HepG2 (cell line): ENCODE measurements around the gene TLCD3A. TPM values are rescaled to one million over a fixed set of nuclear protein-coding genes. Genes with fewer than 3 reads are reported as not detected.

Experiments
- ATAC-seq: fragments of 200-7000 bp; cut with Tn5 transposase; 3 replicates; pipeline ENCODE4 v1.9.1; 2020; ENCODE audit warnings: mild to moderate bottlenecking, moderate library complexity
- BruUV-seq: library from RNA; stranded (reverse); fragments of 400-500 nt; replicated peaks from 2 replicates; lab custom pipeline; 2021; lab: Mats Ljungman, UMichigan
- CTCF ChIA-PET: fragments of 300-600 bp; formaldehyde crosslinking; extraction: SDS; loops from one replicate; lab custom pipeline; 2021; ENCODE audit warnings: low total read pairs, inconsistent platforms, low intra/inter-chr PET ratio; lab: Yijun Ruan, JAX
- POLR2A ChIA-PET: fragments of 350-600 bp; sonication (Branson Sonifier 250); formaldehyde crosslinking; loops from one replicate; lab custom pipeline; 2020; ENCODE audit warnings: antibody characterized with exemption, inconsistent platforms; lab: Yijun Ruan, JAX
- DNase-seq: peaks from one replicate; pipeline ENCODE4 v3.0.0-alpha.2; 2015; ENCODE audit warnings: low spot score
- FAIRE-seq: peaks from 3 replicates; lab custom pipeline; 2011; peaks lifted over from hg19 to GRCh38; lab: Jason Lieb, UNC
- H2AFZ ChIP-seq: one replicate; pipeline ENCODE4 v1.6.1; 2011; ENCODE audit warnings: low read length, inconsistent platforms
- H3K27ac ChIP-seq: fragments of 300-600 bp; 3 replicates; pipeline ENCODE4 v1.8.0; 2011; ENCODE audit warnings: mixed run types, mild to moderate bottlenecking, mixed read lengths, low read length, inconsistent platforms; ENCODE audit not compliant: insufficient read depth; ENCODE audit errors: extremely low read length
- H3K27me3 ChIP-seq, 2 experiments: fragments of 200-600 bp in 1 of 2; 2 replicates in 1 of 2; 3 replicates in 1 of 2; pipeline versions ENCODE4 v1.6.0 to v1.8.0; 2011; ENCODE audit warnings: low read length in 2 of 2, mild to moderate bottlenecking in 2 of 2, moderate library complexity in 2 of 2, inconsistent platforms in 1 of 2; ENCODE audit not compliant: insufficient read depth in 2 of 2, control insufficient read depth in 1 of 2
- H3K36me3 ChIP-seq, 2 experiments: fragments of 200-600 bp in 1 of 2; replicated peaks in 1 of 2; 2 replicates in 1 of 2; 3 replicates in 1 of 2; pipeline versions ENCODE4 v1.5.1 to v1.8.0; 2011; ENCODE audit warnings: low read length in 2 of 2, inconsistent platforms in 1 of 2; ENCODE audit not compliant: insufficient read depth in 2 of 2, control insufficient read depth in 1 of 2
- H3K4me1 ChIP-seq: 2 replicates; pipeline ENCODE4 v1.5.1; 2012; ENCODE audit warnings: low read length, inconsistent platforms; ENCODE audit not compliant: insufficient read depth
- H3K4me2 ChIP-seq: 2 replicates; pipeline ENCODE4 v1.6.0; 2011; ENCODE audit warnings: low read depth, low read length, inconsistent platforms
- H3K4me3 ChIP-seq, 3 experiments: fragments of 200-600 bp in 1 of 3; sonication (generic), shearing (Covaris generic) in 1 of 3; replicated peaks in 1 of 3; 2 replicates each; pipeline ENCODE4 v1.5.1; 2011 to 2016; ENCODE audit warnings: low read length in 3 of 3, inconsistent platforms in 2 of 3, low read depth in 2 of 3, mild to moderate bottlenecking in 2 of 3, control low read depth in 1 of 3, mixed read lengths in 1 of 3; ENCODE audit not compliant: insufficient read depth in 1 of 3
- H3K79me2 ChIP-seq: one replicate; pipeline ENCODE4 v1.6.1; 2011; ENCODE audit warnings: low read length, inconsistent platforms; ENCODE audit not compliant: insufficient read depth
- H3K9ac ChIP-seq: 2 replicates; pipeline ENCODE4 v1.6.0; 2011; ENCODE audit warnings: mild to moderate bottlenecking, low read depth, low read length, inconsistent platforms; ENCODE audit not compliant: insufficient read depth
- H3K9me3 ChIP-seq: 2 replicates; pipeline ENCODE4 v1.5.1; 2012; ENCODE audit warnings: mild to moderate bottlenecking, low read length
- H4K20me1 ChIP-seq: 2 replicates; pipeline ENCODE4 v1.6.0; 2011; ENCODE audit warnings: inconsistent platforms, mild to moderate bottlenecking, low read length, moderate library complexity; ENCODE audit not compliant: insufficient read depth
- ATF1 ChIP-seq: IDR thresholded peaks from 2 replicates; pipeline ENCODE4 v1.6.1; 2016; ENCODE audit warnings: mild to moderate bottlenecking, control low read depth
- DBP ChIP-seq: sonication (generic); formaldehyde crosslinking; IDR thresholded peaks from 2 replicates; pipeline ENCODE4 v1.4.0; 2020; ENCODE audit warnings: missing genetic modification reagents; ENCODE audit errors: not compliant biosample characterization
- NKX3-1 ChIP-seq: sonication (generic); formaldehyde crosslinking; IDR thresholded peaks from 2 replicates; pipeline ENCODE4 v1.5.0; 2020; ENCODE audit warnings: missing genetic modification reagents
- POLR2A ChIP-seq, 2 experiments: IDR thresholded peaks; 2 replicates each; pipeline ENCODE4 v1.6.1; 2011; ENCODE audit warnings: low read depth in 2 of 2, low read length in 2 of 2, mild to moderate bottlenecking in 1 of 2, moderate library complexity in 1 of 2; ENCODE audit not compliant: insufficient read depth in 1 of 2
- REXO4 ChIP-seq: sonication (generic); formaldehyde crosslinking; IDR thresholded peaks from 2 replicates; pipeline ENCODE4 v1.8.0; 2022; ENCODE audit warnings: missing genetic modification reagents, mild to moderate bottlenecking, borderline replicate concordance
- SIN3A ChIP-seq: IDR thresholded peaks from 2 replicates; pipeline ENCODE4 v1.6.1; 2011; ENCODE audit warnings: low read depth, mild to moderate bottlenecking, control low read depth, low read length, borderline replicate concordance
- SRSF1 ChIP-seq: fragments of 200-400 bp; formaldehyde crosslinking; optimal IDR thresholded peaks from 2 replicates; pipeline ENCODE3; 2017; ENCODE audit warnings: mild to moderate bottlenecking, low read depth, low read length, moderate library complexity
- TBX2 ChIP-seq: sonication (generic); formaldehyde crosslinking; IDR thresholded peaks from 2 replicates; pipeline ENCODE4 v1.5.0; 2020; ENCODE audit warnings: missing genetic modification reagents, mild to moderate bottlenecking, borderline replicate concordance
- ZFP36 ChIP-seq: fragments of 150-350 bp; IDR thresholded peaks from 2 replicates; pipeline ENCODE4 v1.6.1; 2018; ENCODE audit warnings: borderline replicate concordance, low read length, low read depth; ENCODE audit not compliant: partially characterized antibody
- ZNF142 ChIP-seq: sonication (generic); formaldehyde crosslinking; IDR thresholded peaks from 2 replicates; pipeline ENCODE4 v1.4.0; 2020; ENCODE audit warnings: missing genetic modification reagents
- WGBS: methylation state at CpG from one replicate; pipeline ENCODE4 v1.1.6; 2017; ENCODE audit warnings: low lambda C conversion rate; 5-methylcytosine and 5-hydroxymethylcytosine counted together
- in situ Hi-C: cut with HindIII; loops from 2 replicates; pipeline ENCODE4 v1.10.0; 2017; ENCODE audit warnings: low pct_unique_long_range_greater_than_20kb; ENCODE audit not compliant: extremely low pct_ligation_motif_present
- intact Hi-C: fragments of 100-400 bp; cut with micrococcal nuclease; formaldehyde crosslinking; loops from one replicate; pipeline ENCODE4 v1.10.0; 2022; ENCODE audit not compliant: unreplicated experiment
- polyA plus RNA-seq, 8 experiments: library from polyadenylated mRNA; depleted of rRNA in 3 of 8; stranded (reverse) in 7 of 8; unstranded in 1 of 8; fragments of >200 nt; fragmentation: Illumina TruSeq in 4 of 8; extraction: Trizol in 4 of 8; gene quantifications; 2 replicates each; pipeline versions ENCODE4 v1.2.1 to v1.2.3, GENCODE V29; 2011 to 2016; ENCODE audit warnings: low read depth in 4 of 8, missing spikeins in 1 of 8, mixed read lengths in 1 of 8; ENCODE audit not compliant: insufficient read depth in 1 of 8
- total RNA-seq, 5 experiments: library from RNA; depleted of rRNA; stranded (reverse); fragments of >200 nt; fragmentation: Illumina TruSeq; extraction: Trizol; gene quantifications; 2 replicates each; pipeline ENCODE4 v1.2.3, GENCODE V29; 2016; ENCODE audit warnings: low read depth in 1 of 5
- TF ChIP-seq, protein P1 (sequence below): sonication (generic); formaldehyde crosslinking; conservative IDR thresholded peaks from 2 replicates; pipeline ENCODE4 v1.4.0; 2020; ENCODE audit warnings: missing genetic modification reagents
- TF ChIP-seq, protein P2 (sequence below): sonication (generic); formaldehyde crosslinking; IDR thresholded peaks from 2 replicates; pipeline ENCODE4 v1.4.0; 2020; ENCODE audit warnings: missing genetic modification reagents, borderline replicate concordance

Gene TLCD3A
- total and polyA plus RNA-seq, 2 of the 13 experiments (the other 11 are each of a cell fraction or from before 2014, with no cell fraction given), result 25.2 to 46.6 TPM

GRCh38 chr17:705863-706262, 26.5 kb upstream of the TLCD3A start:
- H3K4me2 ChIP-seq, result no peak overlapping the region
- H3K27me3 ChIP-seq, result no peaks in the 10 kb centered on the region; a peak in 1 of 5 replicates
- 96% methylated on average over 6 of the region's 6 CpGs for WGBS
- ATAC-seq, result no peak
- FAIRE-seq, result no peak
- DNase-seq, result no peak
- H3K9me3 ChIP-seq, result no peaks in the 10 kb centered on the region
- ChIA-PET POLR2A (no interaction called here), CTCF (no interaction called here)
- TF ChIP-seq ZNF142 (CRISPR knock-in tag), result no peak
- no peak for TF ChIP-seq NKX3-1 (CRISPR knock-in tag)
- no peak for TF ChIP-seq ZFP36
- TF ChIP-seq, protein P1, sequence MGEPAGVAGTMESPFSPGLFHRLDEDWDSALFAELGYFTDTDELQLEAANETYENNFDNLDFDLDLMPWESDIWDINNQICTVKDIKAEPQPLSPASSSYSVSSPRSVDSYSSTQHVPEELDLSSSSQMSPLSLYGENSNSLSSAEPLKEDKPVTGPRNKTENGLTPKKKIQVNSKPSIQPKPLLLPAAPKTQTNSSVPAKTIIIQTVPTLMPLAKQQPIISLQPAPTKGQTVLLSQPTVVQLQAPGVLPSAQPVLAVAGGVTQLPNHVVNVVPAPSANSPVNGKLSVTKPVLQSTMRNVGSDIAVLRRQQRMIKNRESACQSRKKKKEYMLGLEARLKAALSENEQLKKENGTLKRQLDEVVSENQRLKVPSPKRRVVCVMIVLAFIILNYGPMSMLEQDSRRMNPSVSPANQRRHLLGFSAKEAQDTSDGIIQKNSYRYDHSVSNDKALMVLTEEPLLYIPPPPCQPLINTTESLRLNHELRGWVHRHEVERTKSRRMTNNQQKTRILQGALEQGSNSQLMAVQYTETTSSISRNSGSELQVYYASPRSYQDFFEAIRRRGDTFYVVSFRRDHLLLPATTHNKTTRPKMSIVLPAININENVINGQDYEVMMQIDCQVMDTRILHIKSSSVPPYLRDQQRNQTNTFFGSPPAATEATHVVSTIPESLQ (CRISPR knock-in tag), result no peak
- no peak for TF ChIP-seq SIN3A
- TF ChIP-seq ATF1, result no peak
- TF ChIP-seq POLR2A (IDR thresholded peaks at IDR 0.05; ENCODE audit: insufficient read depth in 1 of 2, low read depth in 2 of 2, low read length in 2 of 2), result no peak
- TF ChIP-seq DBP, result no peak
- TF ChIP-seq, protein P2, sequence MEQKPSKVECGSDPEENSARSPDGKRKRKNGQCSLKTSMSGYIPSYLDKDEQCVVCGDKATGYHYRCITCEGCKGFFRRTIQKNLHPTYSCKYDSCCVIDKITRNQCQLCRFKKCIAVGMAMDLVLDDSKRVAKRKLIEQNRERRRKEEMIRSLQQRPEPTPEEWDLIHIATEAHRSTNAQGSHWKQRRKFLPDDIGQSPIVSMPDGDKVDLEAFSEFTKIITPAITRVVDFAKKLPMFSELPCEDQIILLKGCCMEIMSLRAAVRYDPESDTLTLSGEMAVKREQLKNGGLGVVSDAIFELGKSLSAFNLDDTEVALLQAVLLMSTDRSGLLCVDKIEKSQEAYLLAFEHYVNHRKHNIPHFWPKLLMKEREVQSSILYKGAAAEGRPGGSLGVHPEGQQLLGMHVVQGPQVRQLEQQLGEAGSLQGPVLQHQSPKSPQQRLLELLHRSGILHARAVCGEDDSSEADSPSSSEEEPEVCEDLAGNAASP (CRISPR knock-in tag), result no peak
- no peak for TF ChIP-seq SRSF1
- TF ChIP-seq TBX2 (CRISPR knock-in tag), result no peak
- no peak for TF ChIP-seq REXO4
- in situ Hi-C loops, result no loop called here
- no peak overlapping the region for H3K4me3 ChIP-seq
- BruUV-seq, result no TSS peak
- H3K79me2 ChIP-seq, result peaks cover 7% of the 10 kb centered on the region
- H3K27ac ChIP-seq, result no peak overlapping the region
- H3K4me1 ChIP-seq, result no peaks in the 10 kb centered on the region
- no peaks in the 10 kb centered on the region for H4K20me1 ChIP-seq
- peaks cover 16 to 38% of the 10 kb centered on the region in 2 experiments for H3K36me3 ChIP-seq
- no peak overlapping the region for H2AFZ ChIP-seq
- intact Hi-C loops, result no loop called here
- H3K9ac ChIP-seq, result no peak overlapping the region
